HG03025 (cell line): ENCODE data around the gene RPS6KB2.

Experiments
- ATAC-seq: cut with Tn5 transposase; IDR thresholded peaks from one replicate; pipeline ENCODE4 v1.9.1; 2021; ENCODE audit warnings: mild to moderate bottlenecking, moderate library complexity; ENCODE audit not compliant: unreplicated experiment, low FRiP score

Gene RPS6KB2

GRCh38 chr11:67410369-67410831 is 17.9 kb upstream of the RPS6KB2 start:
- no peak for ATAC-seq

- no peak for ATAC-seq
Measured at GRCh38 chr11:67410984-67411784, 17.1 kb upstream of the RPS6KB2 start.

- no peak for ATAC-seq
Measured at GRCh38 chr11:67411785-67412152, 16.5 kb upstream of the RPS6KB2 start.

GRCh38 chr11:67412495-67413179 is 15.7 kb upstream of the RPS6KB2 start:
- ATAC-seq = no peak

DNA sequence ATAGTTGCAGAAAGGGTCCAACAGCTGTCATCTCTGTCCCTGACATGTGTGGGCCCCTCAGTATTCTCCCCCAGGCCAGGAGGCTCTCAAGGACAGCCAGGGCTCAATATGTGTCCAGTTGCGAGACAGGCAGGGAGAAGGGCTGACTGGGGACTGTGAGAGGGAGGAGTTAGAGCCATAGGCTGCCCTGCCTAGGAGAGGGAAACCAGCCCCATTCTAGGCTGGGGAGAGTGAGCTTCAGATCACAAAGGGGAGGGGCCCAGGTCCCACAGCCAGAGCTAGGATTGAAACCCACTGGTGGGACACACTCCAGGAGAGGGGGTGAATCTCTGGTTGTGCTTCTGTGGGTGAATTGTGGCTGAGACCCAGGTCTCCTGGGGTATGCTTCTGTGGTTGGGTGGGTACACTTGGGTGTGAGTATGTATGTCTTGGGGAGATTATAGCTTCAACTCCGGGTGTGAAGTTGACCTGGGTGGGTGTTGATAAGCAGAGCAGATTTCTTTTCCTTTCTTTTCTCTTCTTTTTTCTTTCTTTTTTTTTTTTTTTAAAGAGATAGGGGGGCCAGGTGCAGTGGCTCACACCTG is 14.9 kb upstream of the RPS6KB2 start:
- ATAC-seq = no peak

DNA sequence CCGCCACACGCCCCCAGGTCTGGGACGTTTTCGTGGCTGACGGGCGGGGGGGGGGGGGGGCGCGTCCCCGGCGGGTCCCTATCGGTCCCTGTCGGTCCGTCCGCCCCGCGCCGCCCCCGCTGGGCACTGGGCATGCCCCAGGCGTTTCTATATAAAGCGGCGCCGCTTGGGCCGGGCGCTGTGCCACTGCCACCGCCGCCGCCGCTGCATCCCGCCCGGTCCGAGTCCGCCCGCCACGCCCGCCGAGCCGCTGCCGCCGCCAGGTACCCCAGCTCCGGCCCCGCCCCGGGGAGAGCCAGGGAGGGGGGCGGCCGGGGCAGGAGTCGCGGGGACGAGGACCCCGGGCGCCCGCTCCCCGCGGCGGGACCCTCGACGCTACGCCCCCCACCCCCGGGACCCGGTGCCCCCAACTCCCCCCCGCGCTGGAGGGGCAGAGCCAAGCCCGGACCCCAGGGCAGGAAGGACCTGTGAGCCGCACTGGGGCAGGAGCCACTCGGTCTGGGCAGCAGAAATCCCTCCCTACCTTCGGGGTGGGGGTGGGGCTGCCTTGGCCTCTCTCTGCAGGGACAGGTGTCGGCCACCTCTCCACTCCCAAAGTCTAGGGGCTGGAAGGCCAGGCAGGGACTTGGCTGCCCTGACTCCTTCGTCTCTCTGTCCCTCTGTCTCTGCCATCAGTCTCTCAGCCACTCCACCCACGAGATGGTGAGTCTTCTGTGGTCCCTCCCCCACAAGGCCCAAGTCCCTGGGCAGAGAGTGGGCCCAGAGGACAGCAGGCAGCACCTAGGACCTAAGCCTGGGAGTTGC is 12.6 kb upstream of the RPS6KB2 start, which contains the start of gene CARNS1:
Gene CARNS1, plus strand, starts transcription at position 178 of the 804 bp plus-strand sequence. Its CDS starts 522 bp downstream, at position 700.
- no peak for ATAC-seq

- no peak for ATAC-seq
Measured at GRCh38 chr11:67416416-67417335, 11.6 kb upstream of the RPS6KB2 start.

DNA sequence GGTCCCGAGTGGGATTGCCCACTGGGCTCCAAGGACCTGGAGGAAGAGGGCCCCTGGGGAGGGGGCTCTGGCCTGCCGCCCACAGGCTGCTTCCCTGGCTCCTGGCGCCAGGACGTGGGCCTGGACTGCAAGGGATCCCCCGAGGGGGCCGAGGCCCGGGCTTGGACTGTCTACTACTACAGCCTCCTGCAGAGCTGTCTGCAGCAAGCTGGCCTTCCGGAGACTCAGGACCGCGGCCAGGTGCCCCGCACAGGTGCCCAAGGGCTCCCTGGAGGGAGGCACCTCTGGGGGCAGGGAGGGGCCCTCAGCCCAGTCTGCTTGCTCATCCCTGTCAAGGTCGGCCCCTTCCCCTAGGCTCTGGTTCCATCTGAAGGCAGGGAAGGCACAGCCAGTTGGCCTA is 10.9 kb upstream of the RPS6KB2 start:
- no peak for ATAC-seq

- ATAC-seq = no peak
Measured at GRCh38 chr11:67418476-67419281, 9.6 kb upstream of the RPS6KB2 start.

- ATAC-seq = no peak
Measured at GRCh38 chr11:67419325-67420049, 8.8 kb upstream of the RPS6KB2 start.

GRCh38 chr11:67420147-67420645 is 8.1 kb upstream of the RPS6KB2 start:
- no peak for ATAC-seq

DNA sequence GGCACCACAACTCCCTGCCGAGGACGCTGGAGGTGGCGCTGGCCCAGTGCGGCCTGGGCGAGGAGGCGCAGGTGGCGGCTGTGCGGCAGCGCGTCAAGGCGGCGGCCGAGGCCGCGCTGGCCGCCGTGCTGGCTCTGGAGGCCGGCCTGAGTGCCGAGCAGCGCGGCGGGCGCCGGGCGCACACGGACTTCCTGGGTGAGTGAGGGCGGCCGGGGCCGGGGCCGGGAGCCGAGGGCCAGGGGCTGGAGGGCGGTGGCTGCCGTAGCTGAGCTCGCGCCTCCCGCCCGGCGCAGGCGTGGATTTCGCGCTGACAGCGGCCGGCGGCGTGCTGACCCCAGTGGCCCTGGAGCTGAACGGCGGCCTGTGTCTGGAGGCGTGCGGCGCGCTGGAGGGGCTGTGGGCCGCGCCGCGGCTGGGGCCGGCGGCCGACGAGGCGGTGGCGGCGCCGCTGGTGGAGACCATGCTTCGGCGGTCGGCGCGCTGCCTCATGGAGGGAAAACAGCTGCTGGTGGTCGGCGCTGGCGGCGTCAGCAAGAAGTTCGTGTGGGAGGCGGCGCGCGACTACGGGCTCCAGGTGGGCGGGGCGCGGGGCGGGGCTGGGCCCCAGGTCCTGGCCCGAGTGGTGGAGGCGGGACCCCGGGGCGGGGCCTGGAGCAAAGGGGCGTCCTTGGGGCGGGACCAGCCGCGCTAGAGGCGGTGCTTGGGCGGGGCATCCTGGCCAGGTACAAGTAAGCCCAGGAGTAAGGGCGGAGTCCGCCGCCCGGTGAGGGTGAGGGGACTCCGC is 7.5 kb upstream of the RPS6KB2 start:
- ATAC-seq = peak; percentile 55

DNA sequence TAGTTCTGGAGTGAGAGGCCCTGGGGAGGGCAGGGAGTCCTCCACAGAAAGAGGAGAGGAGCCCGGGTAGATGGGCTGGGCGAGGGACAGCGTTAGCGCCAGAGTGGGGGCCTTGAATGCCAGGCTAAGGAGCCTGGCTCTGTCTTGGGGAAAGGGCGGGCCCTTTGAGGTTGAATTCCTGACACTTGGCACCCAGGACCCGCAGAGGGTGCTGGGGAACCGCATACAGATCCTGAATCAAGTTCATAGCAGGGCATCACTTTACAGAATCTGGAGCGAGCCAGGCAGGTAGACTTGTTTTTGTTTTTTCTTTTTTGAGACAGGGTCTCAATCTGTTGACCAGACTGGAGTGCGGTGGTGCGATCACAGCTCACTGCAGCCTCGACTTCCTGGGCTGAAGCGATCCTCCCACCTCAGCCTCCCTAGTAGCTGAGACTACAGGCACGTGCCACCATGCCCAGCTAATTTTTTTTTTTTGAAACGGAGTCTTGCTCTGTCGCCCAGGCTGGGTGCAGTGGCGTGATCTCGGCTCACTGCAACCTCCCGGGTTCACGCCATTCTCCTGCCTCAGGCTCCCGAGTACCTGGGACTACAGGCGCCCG is 6.8 kb upstream of the RPS6KB2 start:
- no peak for ATAC-seq

DNA sequence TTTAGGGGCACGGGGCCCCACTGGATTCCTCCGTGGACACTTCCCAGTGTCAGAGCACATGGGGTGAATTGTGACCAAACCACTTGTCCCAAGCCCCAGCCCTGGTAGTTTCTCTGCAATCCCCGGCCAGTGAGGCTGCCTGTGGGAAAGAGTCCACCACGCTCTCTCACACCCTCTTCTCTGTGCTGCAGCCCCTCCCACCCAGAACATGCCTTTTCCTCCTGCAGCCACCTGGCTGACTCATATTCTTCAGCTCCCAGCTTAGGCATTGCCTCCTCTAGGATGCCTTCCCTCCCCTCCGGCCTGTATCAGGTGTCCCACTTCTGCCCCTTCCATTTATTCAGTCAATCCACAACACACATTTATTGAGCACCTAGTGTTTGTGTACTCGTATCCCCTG is 5.4 kb upstream of the RPS6KB2 start:
- ATAC-seq = no peak

DNA sequence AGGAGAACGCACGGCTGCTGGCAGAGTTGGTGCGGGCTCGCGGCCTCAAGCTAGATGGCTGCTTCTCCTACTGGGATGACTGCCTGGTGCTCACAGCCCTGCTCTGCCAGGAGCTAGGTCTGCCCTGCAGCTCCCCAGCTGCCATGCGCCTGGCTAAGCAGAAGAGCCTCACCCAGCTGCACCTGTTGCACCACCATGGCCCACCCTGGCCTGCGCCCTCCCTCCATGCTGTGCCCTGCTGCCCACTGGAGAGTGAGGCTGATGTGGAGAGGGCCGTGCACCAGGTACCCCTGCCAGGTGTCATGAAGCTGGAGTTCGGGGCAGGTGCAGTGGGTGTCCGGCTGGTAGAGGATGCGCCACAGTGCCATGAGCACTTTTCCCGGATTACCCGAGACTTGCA is 4.8 kb upstream of the RPS6KB2 start:
- no peak for ATAC-seq

DNA sequence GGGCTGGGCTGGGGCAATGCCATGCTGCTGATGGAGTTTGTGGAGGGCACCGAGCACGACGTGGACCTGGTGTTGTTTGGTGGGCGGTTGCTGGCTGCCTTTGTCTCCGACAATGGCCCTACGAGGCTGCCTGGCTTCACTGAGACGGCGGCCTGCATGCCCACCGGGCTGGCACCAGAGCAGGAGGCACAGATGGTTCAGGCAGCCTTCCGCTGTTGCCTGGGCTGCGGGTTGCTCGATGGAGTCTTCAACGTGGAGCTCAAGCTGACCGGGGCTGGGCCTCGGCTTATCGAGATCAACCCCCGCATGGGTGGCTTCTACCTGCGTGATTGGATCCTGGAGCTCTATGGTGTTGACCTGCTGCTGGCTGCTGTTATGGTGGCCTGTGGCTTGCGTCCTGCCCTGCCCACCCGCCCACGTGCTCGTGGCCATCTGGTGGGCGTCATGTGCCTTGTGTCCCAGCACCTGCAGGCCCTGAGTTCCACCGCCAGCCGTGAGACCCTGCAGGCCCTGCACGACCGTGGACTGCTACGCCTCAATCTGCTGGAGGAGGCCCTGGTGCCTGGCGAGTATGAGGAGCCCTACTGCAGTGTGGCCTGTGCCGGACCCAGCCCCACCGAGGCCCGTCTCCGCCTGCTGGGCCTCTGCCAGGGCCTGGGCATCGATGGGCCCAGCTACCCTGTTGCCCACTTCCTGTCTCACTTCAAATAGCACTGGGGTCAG is 4.2 kb upstream of the RPS6KB2 start:
- no peak for ATAC-seq
